ENCODE measurements around the gene LRRFIP1. TPM values are rescaled to one million over a fixed set of nuclear protein-coding genes. Genes with fewer than 3 reads are reported as not detected.

The LRRFIP1 gene
- total and polyA plus RNA-seq, 2 donors (not counting 3 experiments of a cell fraction or from before 2014, with no cell fraction given): 39.2 to 179 TPM

DNA sequence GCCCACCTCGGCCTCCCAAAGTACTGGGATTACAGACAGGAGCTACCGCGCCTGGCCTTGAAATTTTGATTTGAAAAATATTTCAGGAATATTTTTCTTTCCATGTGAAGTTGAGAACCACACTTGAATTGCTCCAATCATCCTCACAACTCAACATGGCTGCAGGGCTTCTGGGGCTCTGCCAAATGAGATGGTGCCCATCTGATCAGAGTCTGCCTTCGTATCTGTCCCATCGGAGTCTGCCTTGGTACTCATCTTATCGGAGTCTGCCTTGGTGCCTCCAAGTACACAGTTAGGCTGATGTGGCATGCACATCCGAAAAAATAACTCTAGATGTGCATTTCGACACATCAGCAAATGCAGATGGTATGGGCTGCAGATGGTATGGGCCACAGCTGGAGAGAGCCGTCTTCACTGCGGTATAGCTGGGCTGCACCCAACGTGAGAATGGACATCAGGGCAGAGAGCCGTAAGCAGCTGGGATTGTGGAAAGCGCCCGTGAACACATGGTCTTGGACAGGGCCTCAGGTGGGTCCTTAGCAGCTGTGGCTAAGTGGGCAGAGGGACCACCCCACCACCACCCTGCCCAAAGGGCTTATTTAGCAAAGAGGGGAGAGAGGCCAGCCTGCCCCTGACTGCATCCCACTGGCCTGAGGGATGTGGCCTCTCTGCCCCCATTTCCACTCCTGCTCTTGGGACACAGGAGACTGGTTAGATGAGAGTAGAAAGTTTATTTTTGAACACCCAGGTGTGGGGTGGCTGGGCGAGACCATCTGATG, 119.1 kb downstream of the LRRFIP1 start:
- Histone ChIP-seq H3K9ac (replicated peaks; ENCODE audit: extremely low read depth, insufficient read depth, low read length) (no peak overlapping the region), H3K9me1 (replicated peaks; ENCODE audit: control insufficient read depth, extremely low read depth, insufficient read depth, low read length) (no peaks in the 10 kb centered on the region), H2AFZ (ENCODE audit: low read depth, low read length) (no peak overlapping the region), H3K27me3 (ENCODE audit: control insufficient read depth in 2 of 2, insufficient read depth in 2 of 2, low read length in 2 of 2) (no peaks in the 10 kb centered on the region), H3K4me1 (ENCODE audit: control insufficient read depth, extremely low read depth, insufficient read depth, low read length) (peaks cover 21% of the 10 kb centered on the region), H3K79me2 (ENCODE audit: control insufficient read depth, insufficient read depth, low read length) (peaks cover 33% of the 10 kb centered on the region), H3K27ac (ENCODE audit: insufficient read depth, low read depth, low read length) (no peak overlapping the region), H3K36me3 (ENCODE audit: control insufficient read depth in 2 of 2, extremely low read depth in 1 of 2, insufficient read depth in 2 of 2, low read length in 2 of 2) (peaks cover 7 to 17% of the 10 kb centered on the region in 2 experiments), H3K4me2 (ENCODE audit: insufficient read depth, low read length) (no peak overlapping the region), H3K4me3 (replicated peaks in 1 of 3; ENCODE audit: insufficient read depth in 1 of 3, low read depth in 1 of 3, low read length in 3 of 3) (no peak overlapping the region), H4K20me1 (replicated peaks; ENCODE audit: control insufficient read depth, extremely low read depth, insufficient read depth, low read length) (no peaks in the 10 kb centered on the region), H3K9me3 (replicated peaks; ENCODE audit: control insufficient read depth, insufficient read depth, low read length) (no peaks in the 10 kb centered on the region)
- no peak for DNase-seq (ENCODE audit: low read depth, low spot score)
- dilution Hi-C loops (cut with MboI; ENCODE audit: extremely low pct_ligation_motif_present, low sequenced_read_pairs): no loop called here
- TF ChIP-seq JUN (IDR thresholded peaks at IDR 0.05; ENCODE audit: borderline replicate concordance, insufficient read depth, insufficient read length, low read depth) (no peak), GATA2 (IDR thresholded peaks at IDR 0.05; ENCODE audit: insufficient read depth, insufficient read length, low read depth, low read length) (no peak), POLR2A (IDR thresholded peaks at IDR 0.05; ENCODE audit: low read depth, low read length) (no peak), POLR2AphosphoS5 (IDR thresholded peaks at IDR 0.05; ENCODE audit: insufficient read depth, low read depth, low read length) (no peak), FOS (IDR thresholded peaks at IDR 0.05; ENCODE audit: borderline replicate concordance, insufficient read depth, low read length) (no peak), EZH2 (IDR thresholded peaks at IDR 0.05; ENCODE audit: borderline replicate concordance, low read depth, low read length, severe bottlenecking) (no peak), MYC (IDR thresholded peaks at IDR 0.05; ENCODE audit: low read depth, low read length) (no peak)
- TF ChIP-seq, protein P1, sequence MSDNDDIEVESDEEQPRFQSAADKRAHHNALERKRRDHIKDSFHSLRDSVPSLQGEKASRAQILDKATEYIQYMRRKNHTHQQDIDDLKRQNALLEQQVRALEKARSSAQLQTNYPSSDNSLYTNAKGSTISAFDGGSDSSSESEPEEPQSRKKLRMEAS (IDR thresholded peaks at IDR 0.05; ENCODE audit: insufficient read depth, insufficient read length): no peak
- TF ChIP-seq, protein P2, sequence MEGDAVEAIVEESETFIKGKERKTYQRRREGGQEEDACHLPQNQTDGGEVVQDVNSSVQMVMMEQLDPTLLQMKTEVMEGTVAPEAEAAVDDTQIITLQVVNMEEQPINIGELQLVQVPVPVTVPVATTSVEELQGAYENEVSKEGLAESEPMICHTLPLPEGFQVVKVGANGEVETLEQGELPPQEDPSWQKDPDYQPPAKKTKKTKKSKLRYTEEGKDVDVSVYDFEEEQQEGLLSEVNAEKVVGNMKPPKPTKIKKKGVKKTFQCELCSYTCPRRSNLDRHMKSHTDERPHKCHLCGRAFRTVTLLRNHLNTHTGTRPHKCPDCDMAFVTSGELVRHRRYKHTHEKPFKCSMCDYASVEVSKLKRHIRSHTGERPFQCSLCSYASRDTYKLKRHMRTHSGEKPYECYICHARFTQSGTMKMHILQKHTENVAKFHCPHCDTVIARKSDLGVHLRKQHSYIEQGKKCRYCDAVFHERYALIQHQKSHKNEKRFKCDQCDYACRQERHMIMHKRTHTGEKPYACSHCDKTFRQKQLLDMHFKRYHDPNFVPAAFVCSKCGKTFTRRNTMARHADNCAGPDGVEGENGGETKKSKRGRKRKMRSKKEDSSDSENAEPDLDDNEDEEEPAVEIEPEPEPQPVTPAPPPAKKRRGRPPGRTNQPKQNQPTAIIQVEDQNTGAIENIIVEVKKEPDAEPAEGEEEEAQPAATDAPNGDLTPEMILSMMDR (IDR thresholded peaks at IDR 0.05; ENCODE audit: extremely low read depth in 1 of 2, insufficient read depth in 1 of 2, low read depth in 1 of 2, low read length in 2 of 2): no peak
- ChIA-PET POLR2A (no interaction called here), CTCF (interaction anchor here (0.9 to 6.6 kb wide), 7 partner anchors 8 to 234 kb away, joined by 3 to 207 read pairs (median 21); no protein-coding TSS in a partner anchor)
- no TSS peak for BruUV-seq (replicated peaks)
- no peak for FAIRE-seq
- intact Hi-C loops (cut with micrococcal nuclease): no loop called here

Measured in endothelial cell of umbilical vein (primary cell).